Spinal cord (tissue), 10 donors: ENCODE measurements around the gene PARP1. TPM values are rescaled to one million over a fixed set of nuclear protein-coding genes. Genes with fewer than 3 reads are reported as not detected.

Source experiments
- DNase-seq, 6 donors: peaks; one replicate each; pipeline versions ENCODE4 v3.0.0 to v3.0.0-alpha.2; 2013 to 2015; ENCODE audit warnings: low spot score in 6 of 6, low read depth in 4 of 6
- H3K27ac ChIP-seq: one replicate; pipeline ENCODE4 v1.5.1; 2013; ENCODE audit warnings: low read depth, low read length, control low read depth
- H3K27me3 ChIP-seq: one replicate; pipeline ENCODE4 v1.6.1; 2013; ENCODE audit warnings: low read length; ENCODE audit not compliant: control insufficient read depth, insufficient read depth
- H3K36me3 ChIP-seq: one replicate; pipeline ENCODE4 v1.6.1; 2013; ENCODE audit warnings: low read length; ENCODE audit not compliant: control insufficient read depth, insufficient read depth
- H3K4me1 ChIP-seq: one replicate; pipeline ENCODE4 v1.6.1; 2013; ENCODE audit warnings: low read length; ENCODE audit not compliant: control insufficient read depth, insufficient read depth
- H3K4me3 ChIP-seq: one replicate; pipeline ENCODE4 v1.5.1; 2013; ENCODE audit warnings: low read depth, low read length, control low read depth
- H3K9me3 ChIP-seq: one replicate; pipeline ENCODE4 v1.6.1; 2013; ENCODE audit warnings: low read length; ENCODE audit not compliant: control insufficient read depth, insufficient read depth
- WGBS: methylation state at CpG from one replicate; pipeline ENCODE4 v1.1.5; 2013; ENCODE audit warnings: missing lambda C conversion rate; ENCODE audit not compliant: insufficient coverage; 5-methylcytosine and 5-hydroxymethylcytosine counted together
- polyA plus RNA-seq, 2 donors: library from polyadenylated mRNA; unstranded; fragments of 120-200 nt; gene quantifications; one replicate each; pipeline ENCODE4 v1.2.1, GENCODE V29; 2013; ENCODE audit not compliant: insufficient read length in 2 of 2
- total RNA-seq, 2 donors: library from RNA; depleted of rRNA in 1 of 2; stranded (reverse); fragments of 120-200 nt in 1 of 2; fragments of >200 nt in 1 of 2; gene quantifications; one replicate each; pipeline versions ENCODE4 v1.2.3 to v1.2.4, GENCODE V29; 2013 to 2014
- donor health status: healthy.

The PARP1 gene
- total and polyA plus RNA-seq, 4 donors: 106 to 156 (median 127) TPM

- 82% methylated on average over 4 of the region's 6 CpGs for WGBS
- no peaks in the 10 kb centered on the region for H3K4me1 ChIP-seq
Observed at GRCh38 chr1:226371027-226371694, 36.7 kb downstream of the PARP1 start.

GRCh38 chr1:226370144-226370923 is 37.6 kb downstream of the PARP1 start:
- Histone ChIP-seq H3K27ac (no peak overlapping the region), H3K4me3 (no peak overlapping the region), H3K9me3 (no peaks in the 10 kb centered on the region), H3K4me1 (no peaks in the 10 kb centered on the region), H3K36me3 (peaks cover 85% of the 10 kb centered on the region), H3K27me3 (no peaks in the 10 kb centered on the region)
- no peak for DNase-seq
- 92% methylated on average over 10 of the region's 13 CpGs for WGBS

More at GRCh38 chr1:226371027-226371694, 36.7 kb downstream of the PARP1 start:
- H3K36me3 ChIP-seq: peaks cover 77% of the 10 kb centered on the region
- no peaks in the 10 kb centered on the region for H3K27me3 ChIP-seq
- H3K9me3 ChIP-seq: no peaks in the 10 kb centered on the region
- no peak overlapping the region for H3K4me3 ChIP-seq
- DNase-seq: no peak
- no peak overlapping the region for H3K27ac ChIP-seq

GRCh38 chr1:226369110-226369509 is 38.8 kb downstream of the PARP1 start:
- Histone ChIP-seq H3K4me1 (peaks cover 3% of the 10 kb centered on the region), H3K9me3 (no peaks in the 10 kb centered on the region), H3K27me3 (no peaks in the 10 kb centered on the region), H3K27ac (no peak overlapping the region), H3K36me3 (peaks cover 85% of the 10 kb centered on the region), H3K4me3 (no peak overlapping the region)
- WGBS: 89% methylated on average over 4 of the region's 6 CpGs
- DNase-seq: no peak

GRCh38 chr1:226366290-226366689 is 41.6 kb downstream of the PARP1 start:
- no peak overlapping the region for H3K4me3 ChIP-seq
- no peak for DNase-seq
- no peaks in the 10 kb centered on the region for H3K27me3 ChIP-seq
- H3K36me3 ChIP-seq: peaks cover 86% of the 10 kb centered on the region
- no peak overlapping the region for H3K27ac ChIP-seq
- peaks cover 6% of the 10 kb centered on the region for H3K4me1 ChIP-seq
- WGBS: no CpG with 5 or more reads among the region's 2 CpGs
- H3K9me3 ChIP-seq: no peaks in the 10 kb centered on the region

GRCh38 chr1:226365831-226366231 is 42.1 kb downstream of the PARP1 start:
- 66% methylated on average over 5 of the region's 5 CpGs for WGBS
- Histone ChIP-seq H3K36me3 (peaks cover 85% of the 10 kb centered on the region), H3K27me3 (no peaks in the 10 kb centered on the region), H3K4me3 (no peak overlapping the region), H3K27ac (no peak overlapping the region), H3K9me3 (no peaks in the 10 kb centered on the region), H3K4me1 (peaks cover 6% of the 10 kb centered on the region)
- no peak for DNase-seq

GRCh38 chr1:226364901-226365565 is 42.9 kb downstream of the PARP1 start:
- DNase-seq: no peak
- Histone ChIP-seq H3K4me3 (no peak overlapping the region), H3K27ac (no peak overlapping the region), H3K4me1 (peaks cover 6% of the 10 kb centered on the region), H3K9me3 (no peaks in the 10 kb centered on the region), H3K36me3 (peaks cover 80% of the 10 kb centered on the region), H3K27me3 (no peaks in the 10 kb centered on the region)
- 57% methylated on average over 14 of the region's 15 CpGs for WGBS

- no peak overlapping the region for H3K27ac ChIP-seq
- no peak overlapping the region for H3K4me3 ChIP-seq
- peaks cover 6% of the 10 kb centered on the region for H3K4me1 ChIP-seq
- no peaks in the 10 kb centered on the region for H3K27me3 ChIP-seq
- no peaks in the 10 kb centered on the region for H3K9me3 ChIP-seq
- DNase-seq: no peak
- H3K36me3 ChIP-seq: peaks cover 81% of the 10 kb centered on the region
- 65% methylated on average over 7 of the region's 7 CpGs for WGBS
Observed at GRCh38 chr1:226364514-226364899, 43.4 kb downstream of the PARP1 start.

- Histone ChIP-seq H3K27ac (no peak overlapping the region), H3K4me3 (no peak overlapping the region), H3K9me3 (no peaks in the 10 kb centered on the region), H3K27me3 (no peaks in the 10 kb centered on the region), H3K4me1 (peaks cover 6% of the 10 kb centered on the region), H3K36me3 (peaks cover 81% of the 10 kb centered on the region)
- no peak for DNase-seq
- WGBS: 87% methylated on average over 5 of the region's 9 CpGs
Observed at GRCh38 chr1:226363801-226364513, 43.9 kb downstream of the PARP1 start.

- WGBS: 84% methylated on average over 7 of the region's 9 CpGs
- H3K27ac ChIP-seq: no peak overlapping the region
- no peaks in the 10 kb centered on the region for H3K27me3 ChIP-seq
- H3K9me3 ChIP-seq: no peaks in the 10 kb centered on the region
- peaks cover 72% of the 10 kb centered on the region for H3K36me3 ChIP-seq
- peaks cover 6% of the 10 kb centered on the region for H3K4me1 ChIP-seq
- H3K4me3 ChIP-seq: no peak overlapping the region
- no peak for DNase-seq
Observed at GRCh38 chr1:226362891-226363447, 44.9 kb downstream of the PARP1 start.
